HepG2 (cell line): Measurements from ENCODE around the gene BCAS3. TPM values are rescaled to one million over a fixed set of nuclear protein-coding genes. Genes with fewer than 3 reads are reported as not detected.
A peak's percentile ranks its signal among the peaks of the same experiment; 100 is the strongest.

Source experiments
- FOSL1 ChIP-seq: sonication (generic); formaldehyde crosslinking; IDR thresholded peaks from 2 replicates; pipeline ENCODE4 v1.9.0; 2021; ENCODE audit warnings: missing genetic modification reagents, borderline replicate concordance
- GABPB1 ChIP-seq: IDR thresholded peaks from 2 replicates; pipeline ENCODE4 v1.6.1; 2016; ENCODE audit warnings: mild to moderate bottlenecking, missing genetic modification reagents, moderate library complexity, missing compliant biosample characterization
- HNRNPL ChIP-seq: fragments of 200-400 bp; formaldehyde crosslinking; IDR thresholded peaks from 2 replicates; pipeline ENCODE4 v1.6.1; 2017; ENCODE audit warnings: mild to moderate bottlenecking, low read depth, low read length
- HNRNPUL1 ChIP-seq: fragments of 200-400 bp; formaldehyde crosslinking; IDR thresholded peaks from 2 replicates; pipeline ENCODE4 v1.6.1; 2017; ENCODE audit warnings: low read depth, mild to moderate bottlenecking, low read length, moderate library complexity
- IRX3 ChIP-seq: sonication (generic); formaldehyde crosslinking; IDR thresholded peaks from 2 replicates; pipeline ENCODE4 v1.8.1; 2023; ENCODE audit warnings: mild to moderate bottlenecking, low read depth, missing genetic modification reagents, borderline replicate concordance
- JDP2 ChIP-seq: sonication (generic); formaldehyde crosslinking; IDR thresholded peaks from 2 replicates; pipeline ENCODE4 v1.8.1; 2022; ENCODE audit warnings: missing genetic modification reagents, borderline replicate concordance
- KLF15 ChIP-seq: sonication (generic); formaldehyde crosslinking; IDR thresholded peaks from 2 replicates; pipeline ENCODE4 v1.8.1; 2023; ENCODE audit warnings: borderline replicate concordance, mild to moderate bottlenecking, inconsistent platforms, missing genetic modification reagents, mixed read lengths
- KMT2A ChIP-seq: sonication (generic); formaldehyde crosslinking; IDR thresholded peaks from 2 replicates; pipeline ENCODE4 v1.4.0; 2020; ENCODE audit warnings: missing genetic modification reagents
- MIXL1 ChIP-seq: IDR thresholded peaks from 2 replicates; pipeline ENCODE4 v1.6.1; 2016
- MLLT10 ChIP-seq: sonication (generic); formaldehyde crosslinking; IDR thresholded peaks from 2 replicates; pipeline ENCODE4 v1.4.0; 2020; ENCODE audit warnings: missing genetic modification reagents
- NFRKB ChIP-seq: fragments of 450-650 bp; IDR thresholded peaks from 2 replicates; pipeline ENCODE4 v1.6.1; 2017
- NPAS2 ChIP-seq: sonication (generic); formaldehyde crosslinking; IDR thresholded peaks from 2 replicates; pipeline ENCODE4 v1.8.0; 2022; ENCODE audit warnings: mild to moderate bottlenecking, missing genetic modification reagents, borderline replicate concordance
- NR2F2 ChIP-seq: IDR thresholded peaks from 2 replicates; pipeline ENCODE4 v1.6.1; 2012; ENCODE audit warnings: low read depth, inconsistent platforms, borderline replicate concordance
- POLR2AphosphoS2 ChIP-seq: IDR thresholded peaks from 2 replicates; pipeline ENCODE4 v1.6.1; 2011; ENCODE audit warnings: low read depth, low read length, improper control_type of control experiment
- PRPF4 ChIP-seq: fragments of 200-400 bp; formaldehyde crosslinking; IDR thresholded peaks from 2 replicates; pipeline ENCODE4 v1.6.1; 2016; ENCODE audit warnings: low read length, low read depth; ENCODE audit not compliant: poor library complexity, severe bottlenecking
- RAD21 ChIP-seq: fragments of 450-650 bp; formaldehyde crosslinking; IDR thresholded peaks from 2 replicates; pipeline ENCODE4 v1.5.0; 2020; ENCODE audit warnings: mild to moderate bottlenecking
- SCMH1 ChIP-seq: sonication (generic); formaldehyde crosslinking; IDR thresholded peaks from 2 replicates; pipeline ENCODE4 v1.9.0; 2021; ENCODE audit warnings: missing genetic modification reagents, mild to moderate bottlenecking, borderline replicate concordance
- SP1 ChIP-seq, 2 experiments: fragments of 450-650 bp in 1 of 2; sonication (generic) in 1 of 2; formaldehyde crosslinking in 1 of 2; IDR thresholded peaks; 2 replicates each; pipeline versions ENCODE4 v1.4.0 to v1.6.1; 2016 to 2020; ENCODE audit warnings: missing genetic modification reagents in 1 of 2
- SRF ChIP-seq: IDR thresholded peaks from 2 replicates; pipeline ENCODE4 v1.6.1; 2011; ENCODE audit warnings: mild to moderate bottlenecking, low read depth, low read length, moderate library complexity
- TBX2 ChIP-seq: sonication (generic); formaldehyde crosslinking; IDR thresholded peaks from 2 replicates; pipeline ENCODE4 v1.5.0; 2020; ENCODE audit warnings: missing genetic modification reagents, mild to moderate bottlenecking, borderline replicate concordance
- ZBTB38 ChIP-seq: sonication (generic); formaldehyde crosslinking; IDR thresholded peaks from 2 replicates; pipeline ENCODE4 v1.5.1; 2020; ENCODE audit warnings: mild to moderate bottlenecking, missing genetic modification reagents
- ZFP36L1 ChIP-seq: sonication (generic); formaldehyde crosslinking; IDR thresholded peaks from 2 replicates; pipeline ENCODE4 v1.8.0; 2022; ENCODE audit warnings: mild to moderate bottlenecking, missing genetic modification reagents, moderate library complexity
- ZFP36L2 ChIP-seq: sonication (generic); formaldehyde crosslinking; IDR thresholded peaks from 2 replicates; pipeline ENCODE4 v1.4.0; 2020; ENCODE audit warnings: missing genetic modification reagents
- ZKSCAN8 ChIP-seq: IDR thresholded peaks from 2 replicates; pipeline ENCODE4 v1.6.1; 2016; ENCODE audit warnings: borderline replicate concordance, missing genetic modification reagents, missing compliant biosample characterization
- ZMYM4 ChIP-seq: sonication (generic); formaldehyde crosslinking; IDR thresholded peaks from 2 replicates; pipeline ENCODE4 v1.8.1; 2023; ENCODE audit warnings: mild to moderate bottlenecking, missing genetic modification reagents
- ZNF138 ChIP-seq: sonication (generic); formaldehyde crosslinking; IDR thresholded peaks from 2 replicates; pipeline ENCODE4 v1.5.0; 2020; ENCODE audit warnings: mild to moderate bottlenecking, low read depth, missing genetic modification reagents
- ZNF329 ChIP-seq: sonication (generic); formaldehyde crosslinking; IDR thresholded peaks from 2 replicates; pipeline ENCODE4 v1.9.0; 2021; ENCODE audit warnings: low read depth, mild to moderate bottlenecking, missing genetic modification reagents
- ZNF496 ChIP-seq: sonication (generic); formaldehyde crosslinking; IDR thresholded peaks from 2 replicates; pipeline ENCODE4 v1.8.1; 2023; ENCODE audit warnings: mild to moderate bottlenecking, moderate library complexity, missing genetic modification reagents; ENCODE audit not compliant: insufficient replicate concordance
- ZNF737 ChIP-seq: sonication (generic); formaldehyde crosslinking; IDR thresholded peaks from 2 replicates; pipeline ENCODE4 v1.5.0; 2020; ENCODE audit warnings: missing genetic modification reagents, mild to moderate bottlenecking, borderline replicate concordance
- polyA plus RNA-seq, 8 experiments: library from polyadenylated mRNA; depleted of rRNA in 3 of 8; stranded (reverse) in 7 of 8; unstranded in 1 of 8; fragments of >200 nt; fragmentation: Illumina TruSeq in 4 of 8; extraction: Trizol in 4 of 8; gene quantifications; 2 replicates each; pipeline versions ENCODE4 v1.2.1 to v1.2.3, GENCODE V29; 2011 to 2016; ENCODE audit warnings: low read depth in 4 of 8, missing spikeins in 1 of 8, mixed read lengths in 1 of 8; ENCODE audit not compliant: insufficient read depth in 1 of 8
- total RNA-seq, 5 experiments: library from RNA; depleted of rRNA; stranded (reverse); fragments of >200 nt; fragmentation: Illumina TruSeq; extraction: Trizol; gene quantifications; 2 replicates each; pipeline ENCODE4 v1.2.3, GENCODE V29; 2016; ENCODE audit warnings: low read depth in 1 of 5
- TF ChIP-seq, protein P1 (sequence below), 2 experiments: sonication (generic) in 1 of 2; formaldehyde crosslinking in 1 of 2; IDR thresholded peaks; 2 replicates each; pipeline versions ENCODE4 v1.4.0 to v1.6.1; 2018 to 2020; ENCODE audit warnings: missing genetic modification reagents in 2 of 2, borderline replicate concordance in 1 of 2, low read depth in 1 of 2, mild to moderate bottlenecking in 1 of 2, missing biosample characterization in 1 of 2

BCAS3 gene
- total and polyA plus RNA-seq, 2 of the 13 experiments (the other 11 are each of a cell fraction or from before 2014, with no cell fraction given): 10.7 to 11.2 TPM

DNA sequence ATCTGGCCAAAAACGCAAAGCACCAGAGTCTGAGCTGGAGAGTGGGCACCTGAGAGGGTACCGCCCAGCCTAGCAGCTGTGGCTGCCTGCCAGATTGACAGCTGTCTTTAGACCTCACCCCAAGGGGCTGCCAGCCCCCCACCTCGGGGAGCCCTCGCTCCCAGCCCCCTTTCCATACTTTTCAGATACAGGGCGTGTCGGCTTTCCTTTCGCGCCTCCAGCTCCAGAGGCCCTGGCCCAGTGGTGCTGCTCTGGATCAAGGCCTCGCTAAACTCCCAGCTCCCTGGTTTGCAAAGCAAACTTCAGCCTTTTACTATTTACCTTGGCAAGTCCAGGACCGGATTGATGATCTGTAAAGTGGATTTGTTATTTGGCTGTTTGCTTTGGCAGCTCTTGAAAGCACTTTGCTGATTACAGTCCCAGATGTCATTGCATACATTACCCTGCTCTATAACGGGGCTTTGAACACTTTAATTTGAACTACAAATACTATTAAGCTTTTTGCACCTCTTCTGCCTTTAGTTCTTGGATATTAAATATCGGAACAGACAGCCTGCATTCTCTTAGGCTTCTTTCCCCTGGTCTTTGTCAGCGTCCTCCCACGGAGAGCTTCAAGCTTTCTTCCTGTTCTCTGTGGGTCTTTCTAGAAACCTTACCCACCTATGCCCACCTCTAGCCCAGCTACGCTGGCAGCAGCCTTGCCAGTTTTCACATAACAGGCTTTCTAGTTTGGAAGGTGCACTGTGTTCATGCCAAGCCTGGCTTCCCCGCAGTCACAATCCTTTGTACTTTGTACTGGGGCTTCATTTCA, 658.4 kb downstream of the BCAS3 start (continued):
- peak; percentile 81 for TF ChIP-seq KMT2A (CRISPR knock-in tag)
- TF ChIP-seq HNRNPL: peak; percentile 73
- TF ChIP-seq ZNF138 (CRISPR knock-in tag): no peak
- no peak for TF ChIP-seq SP1 (IDR thresholded peaks at IDR 0.05)
- TF ChIP-seq SP1 (CRISPR knock-in tag; IDR thresholded peaks at IDR 0.05): peak; percentile 52; the same call in 1 of the 2 replicates
- no peak; the same call in 1 of the 2 replicates for TF ChIP-seq JDP2 (CRISPR knock-in tag)
- no peak for TF ChIP-seq SCMH1
- TF ChIP-seq POLR2AphosphoS2: no peak
- no peak for TF ChIP-seq ZFP36L2
- TF ChIP-seq ZFP36L1 (CRISPR knock-in tag): 0 out of 2 replicates have a peak, but pooled peaks have one; percentile 23
- no peak for TF ChIP-seq ZNF737 (CRISPR knock-in tag)
- TF ChIP-seq, protein P1, sequence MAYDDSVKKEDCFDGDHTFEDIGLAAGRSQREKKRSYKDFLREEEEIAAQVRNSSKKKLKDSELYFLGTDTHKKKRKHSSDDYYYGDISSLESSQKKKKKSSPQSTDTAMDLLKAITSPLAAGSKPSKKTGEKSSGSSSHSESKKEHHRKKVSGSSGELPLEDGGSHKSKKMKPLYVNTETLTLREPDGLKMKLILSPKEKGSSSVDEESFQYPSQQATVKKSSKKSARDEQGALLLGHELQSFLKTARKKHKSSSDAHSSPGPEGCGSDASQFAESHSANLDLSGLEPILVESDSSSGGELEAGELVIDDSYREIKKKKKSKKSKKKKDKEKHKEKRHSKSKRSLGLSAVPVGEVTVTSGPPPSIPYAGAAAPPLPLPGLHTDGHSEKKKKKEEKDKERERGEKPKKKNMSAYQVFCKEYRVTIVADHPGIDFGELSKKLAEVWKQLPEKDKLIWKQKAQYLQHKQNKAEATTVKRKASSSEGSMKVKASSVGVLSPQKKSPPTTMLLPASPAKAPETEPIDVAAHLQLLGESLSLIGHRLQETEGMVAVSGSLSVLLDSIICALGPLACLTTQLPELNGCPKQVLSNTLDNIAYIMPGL (CRISPR knock-in tag; IDR thresholded peaks at IDR 0.05; ENCODE audit: borderline replicate concordance in 1 of 2, low read depth in 1 of 2): peak; percentile 51 to 57; a peak in 2 of 4 replicates
- TF ChIP-seq TBX2 (CRISPR knock-in tag): peak; percentile 100
- TF ChIP-seq KLF15: no peak
- TF ChIP-seq IRX3 (CRISPR knock-in tag): no peak; the same call in 1 of the 2 replicates
- 0 out of 2 replicates have a peak, but pooled peaks have one; percentile 34 for TF ChIP-seq SRF
- TF ChIP-seq NPAS2 (CRISPR knock-in tag): no peak
- TF ChIP-seq FOSL1 (CRISPR knock-in tag): peak; percentile 25; the same call in 1 of the 2 replicates
- TF ChIP-seq ZNF329 (CRISPR knock-in tag): no peak
- TF ChIP-seq PRPF4: no peak
- TF ChIP-seq HNRNPUL1: no peak
- no peak for TF ChIP-seq MLLT10 (CRISPR knock-in tag)
- peak; percentile 100 for TF ChIP-seq MIXL1 (CRISPR knock-in tag)
- TF ChIP-seq NR2F2: peak; percentile 96
- TF ChIP-seq ZBTB38 (CRISPR knock-in tag): no peak
- 0 out of 2 replicates have a peak, but pooled peaks have one; percentile 17 for TF ChIP-seq RAD21 (CRISPR knock-in tag)
- TF ChIP-seq ZNF496 (CRISPR knock-in tag): no peak
- no peak; the same call in 1 of the 2 replicates for TF ChIP-seq ZKSCAN8 (CRISPR knock-in tag)
- TF ChIP-seq NFRKB: no peak
- TF ChIP-seq GABPB1 (CRISPR knock-in tag): peak; percentile 30
- peak; percentile 74 for TF ChIP-seq ZMYM4 (CRISPR knock-in tag)
